AG09309 (cell line): ENCODE measurements around the gene RAB1B.

Experiments
- DNase-seq: peaks from one replicate; pipeline ENCODE4 v3.0.0-alpha.2; 2010; ENCODE audit warnings: low read depth
- H3K4me3 ChIP-seq: 2 replicates; pipeline ENCODE4 v1.5.1; 2011; ENCODE audit warnings: mild to moderate bottlenecking, low read depth, low read length, moderate library complexity; ENCODE audit not compliant: control insufficient read depth
- TF ChIP-seq, protein P1 (sequence below): IDR thresholded peaks from 2 replicates; pipeline ENCODE4 v1.5.1; 2011; ENCODE audit warnings: mild to moderate bottlenecking, low read depth, low read length, inconsistent platforms; ENCODE audit not compliant: insufficient read depth, control insufficient read depth; ENCODE audit errors: missing control alignments

Gene RAB1B

DNA sequence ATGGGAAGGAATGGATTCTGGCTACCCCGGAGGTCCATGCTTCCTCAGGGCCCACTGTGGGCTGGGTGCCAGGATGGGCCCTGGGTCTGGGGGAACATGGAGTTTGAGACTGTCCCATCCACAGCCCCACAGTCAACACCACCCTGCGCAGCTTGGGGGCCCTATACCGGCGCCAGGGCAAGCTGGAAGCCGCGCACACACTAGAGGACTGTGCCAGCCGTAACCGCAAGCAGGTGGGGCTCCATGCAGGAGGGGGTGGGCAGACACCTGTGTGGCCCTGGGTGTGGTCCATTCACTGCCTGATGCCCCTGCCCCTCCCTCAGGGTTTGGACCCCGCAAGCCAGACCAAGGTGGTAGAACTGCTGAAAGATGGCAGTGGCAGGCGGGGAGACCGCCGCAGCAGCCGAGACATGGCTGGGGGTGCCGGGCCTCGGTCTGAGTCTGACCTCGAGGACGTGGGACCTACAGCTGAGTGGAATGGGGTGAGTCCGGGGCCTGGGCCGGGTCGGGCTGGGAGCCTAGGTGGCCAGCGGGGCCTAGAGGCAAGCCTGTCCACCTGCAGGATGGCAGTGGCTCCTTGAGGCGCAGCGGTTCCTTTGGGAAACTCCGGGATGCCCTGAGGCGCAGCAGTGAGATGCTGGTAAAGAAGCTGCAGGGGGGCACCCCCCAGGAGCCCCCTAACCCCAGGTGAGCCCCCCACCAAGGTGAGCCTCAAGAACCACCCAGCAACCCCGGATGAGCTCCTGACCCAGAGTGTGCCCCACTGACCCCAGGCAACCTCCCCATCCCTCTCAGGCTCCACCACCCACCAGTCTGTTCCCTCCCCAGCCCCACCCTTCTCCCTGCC lies 2.7 kb upstream of the RAB1B start:
- TF ChIP-seq, protein P1, sequence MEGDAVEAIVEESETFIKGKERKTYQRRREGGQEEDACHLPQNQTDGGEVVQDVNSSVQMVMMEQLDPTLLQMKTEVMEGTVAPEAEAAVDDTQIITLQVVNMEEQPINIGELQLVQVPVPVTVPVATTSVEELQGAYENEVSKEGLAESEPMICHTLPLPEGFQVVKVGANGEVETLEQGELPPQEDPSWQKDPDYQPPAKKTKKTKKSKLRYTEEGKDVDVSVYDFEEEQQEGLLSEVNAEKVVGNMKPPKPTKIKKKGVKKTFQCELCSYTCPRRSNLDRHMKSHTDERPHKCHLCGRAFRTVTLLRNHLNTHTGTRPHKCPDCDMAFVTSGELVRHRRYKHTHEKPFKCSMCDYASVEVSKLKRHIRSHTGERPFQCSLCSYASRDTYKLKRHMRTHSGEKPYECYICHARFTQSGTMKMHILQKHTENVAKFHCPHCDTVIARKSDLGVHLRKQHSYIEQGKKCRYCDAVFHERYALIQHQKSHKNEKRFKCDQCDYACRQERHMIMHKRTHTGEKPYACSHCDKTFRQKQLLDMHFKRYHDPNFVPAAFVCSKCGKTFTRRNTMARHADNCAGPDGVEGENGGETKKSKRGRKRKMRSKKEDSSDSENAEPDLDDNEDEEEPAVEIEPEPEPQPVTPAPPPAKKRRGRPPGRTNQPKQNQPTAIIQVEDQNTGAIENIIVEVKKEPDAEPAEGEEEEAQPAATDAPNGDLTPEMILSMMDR, result no peak
- no peak overlapping the region for H3K4me3 ChIP-seq
- no peak for DNase-seq

DNA sequence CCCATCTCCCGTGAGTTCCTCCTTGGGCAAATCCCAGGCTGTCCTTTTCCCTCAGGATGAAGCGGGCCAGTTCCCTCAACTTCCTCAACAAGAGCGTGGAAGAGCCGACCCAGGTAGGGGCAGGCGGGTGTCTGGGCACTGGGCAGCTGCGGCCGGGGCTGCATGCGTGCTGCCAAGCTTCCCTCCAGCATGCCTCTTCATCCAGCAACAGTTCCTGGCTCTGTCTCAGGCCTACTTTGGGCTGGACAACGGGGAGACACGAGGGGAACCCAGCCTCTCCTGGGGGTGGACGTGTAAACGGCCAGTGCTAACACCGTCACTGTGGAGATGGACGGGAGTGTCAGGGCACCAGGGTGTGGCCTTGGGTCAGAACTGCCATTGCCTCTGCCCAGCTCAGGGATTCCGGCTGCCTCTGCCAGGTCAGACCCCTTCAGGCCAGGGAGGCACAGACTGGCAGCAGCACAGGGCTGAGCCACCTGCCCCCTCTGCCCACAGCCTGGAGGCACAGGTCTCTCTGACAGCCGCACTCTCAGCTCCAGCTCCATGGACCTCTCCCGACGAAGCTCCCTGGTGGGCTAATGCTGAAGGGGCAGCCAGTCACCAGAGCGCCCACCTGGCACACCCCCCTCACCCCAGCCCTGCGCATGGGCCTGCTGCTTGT lies 1.9 kb upstream of the RAB1B start:
- DNase-seq, result no peak
- TF ChIP-seq, protein P1, result no peak
- H3K4me3 ChIP-seq, result peak overlapping the region; percentile 67; the same call in 1 of the 2 replicates

DNA sequence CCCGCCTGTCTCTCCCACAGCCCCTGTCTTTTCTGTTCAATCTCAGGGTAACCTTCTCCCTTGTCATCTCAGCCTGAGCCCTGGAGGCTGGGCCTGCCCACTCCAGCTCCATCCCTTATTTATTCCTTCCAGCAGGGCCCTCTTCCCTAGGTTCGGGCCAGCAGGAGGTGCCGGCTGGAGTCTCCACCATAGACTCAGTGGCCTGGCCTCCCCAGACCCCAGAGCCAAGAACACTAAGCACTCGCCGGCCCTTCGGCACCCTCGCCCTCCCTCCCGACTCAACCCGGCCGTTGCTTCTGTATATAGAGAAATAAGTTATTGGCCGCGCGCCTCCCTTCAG lies 1.4 kb upstream of the RAB1B start:
- peak overlapping the region; percentile 67 for H3K4me3 ChIP-seq

DNA sequence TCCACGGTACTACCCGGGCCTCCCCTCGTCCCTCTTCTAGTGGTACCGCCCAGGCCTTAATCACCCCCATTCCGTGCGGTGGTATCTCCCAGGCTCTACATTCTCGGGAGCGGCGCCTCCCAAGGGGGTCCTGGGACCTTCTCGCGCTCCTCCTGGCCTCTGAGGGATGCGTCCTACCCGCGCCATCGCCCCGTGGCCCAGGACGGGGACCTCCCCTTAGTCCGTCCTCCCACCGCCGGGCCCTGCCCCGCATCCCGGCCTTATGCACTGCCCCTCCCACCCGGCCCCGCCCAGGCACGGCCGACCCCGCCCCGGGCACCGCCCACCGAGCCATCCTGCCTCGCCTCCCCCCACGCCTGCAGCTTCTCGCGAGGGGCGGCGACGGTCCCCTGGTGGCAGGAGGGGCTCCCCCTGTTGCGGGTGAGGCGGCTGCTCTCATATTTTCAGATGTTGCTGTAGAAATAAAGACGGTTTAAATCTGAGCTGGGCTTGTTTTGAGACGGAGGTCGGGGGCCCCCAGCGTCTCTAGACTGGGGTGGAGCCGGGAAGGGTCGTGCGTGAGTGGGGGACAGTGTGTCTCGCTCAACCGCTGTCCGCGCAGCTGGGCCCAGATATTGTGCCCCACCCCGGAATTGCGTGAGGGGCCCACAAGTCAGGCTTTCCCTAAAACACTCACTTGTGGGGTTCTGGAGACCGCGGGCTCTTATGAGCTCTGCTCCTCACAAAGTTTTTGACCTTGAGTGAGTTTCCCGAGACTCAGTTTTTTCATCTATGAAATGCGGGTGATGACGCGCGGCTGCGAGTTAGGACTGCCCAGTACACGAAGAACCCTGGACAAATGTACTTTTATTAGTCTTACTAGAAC lies 828 bp upstream of the RAB1B start:
- DNase-seq, result no peak
- peak overlapping the region; percentile 67 for H3K4me3 ChIP-seq
- TF ChIP-seq, protein P1, result no peak

More for the DNA sequence above, 1.4 kb upstream of the RAB1B start:
- TF ChIP-seq, protein P1, result no peak
- no peak for DNase-seq

DNA sequence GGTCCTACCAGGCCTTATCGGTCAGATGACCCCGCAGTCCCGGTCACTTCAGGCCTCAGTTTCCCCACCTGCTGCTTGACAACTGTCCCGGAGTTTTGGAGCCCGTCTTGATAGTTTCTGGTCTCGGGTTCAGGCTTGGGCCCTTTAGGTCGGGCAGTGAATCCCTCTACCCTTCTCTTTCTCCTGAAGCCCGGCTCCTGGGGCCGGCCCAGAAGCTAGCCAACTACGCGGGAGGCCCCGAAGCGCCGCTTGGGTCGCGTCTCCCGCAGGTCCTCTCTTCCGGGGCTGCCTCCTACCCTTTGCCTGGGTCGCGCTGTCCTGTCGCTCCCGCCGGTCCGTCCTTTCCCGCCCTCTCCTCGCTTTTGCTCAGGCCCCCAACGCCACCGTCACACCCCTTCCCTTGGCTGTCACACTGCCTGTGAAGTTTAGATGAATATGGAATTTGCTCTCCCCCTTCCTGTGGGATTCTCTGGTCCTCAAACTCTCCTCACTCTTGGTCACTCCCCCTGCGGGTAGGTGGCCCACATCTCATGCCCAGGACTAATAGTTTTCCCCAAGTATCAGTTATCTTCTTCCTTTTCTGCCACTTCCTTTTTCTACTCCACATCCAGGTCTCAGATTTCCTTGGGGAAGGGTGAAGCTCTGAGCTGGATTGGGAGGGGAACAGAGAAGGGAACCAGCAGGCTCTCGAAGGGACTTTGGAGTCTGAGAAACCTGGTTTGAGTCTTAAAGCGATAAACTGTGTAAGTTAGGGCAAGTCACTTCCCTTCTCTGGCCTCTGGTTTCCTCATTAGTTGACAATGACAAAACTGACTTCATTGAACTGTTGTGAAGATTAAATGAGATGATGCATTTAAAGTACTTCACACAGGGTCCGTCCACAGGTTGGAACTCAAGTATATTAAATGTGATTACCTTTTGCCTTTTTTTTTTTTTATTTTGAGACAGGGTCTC lies 790 bp downstream of the RAB1B start:
- DNase-seq, result no peak
- TF ChIP-seq, protein P1, result peak; percentile 28
- H3K4me3 ChIP-seq, result peak overlapping the region; percentile 88
